GM18499 (cell line): ENCODE results near the gene FGF6.
"Not testable (repeated sequence)": the region's sequence is repeated elsewhere in the genome, so short reads cannot be mapped to it uniquely, and the experiment has no call there.

ENCODE experiments used
- ATAC-seq: cut with Tn5 transposase; IDR thresholded peaks from one replicate; pipeline ENCODE4 v1.9.1; 2021; ENCODE audit warnings: moderate number of reproducible peaks; ENCODE audit not compliant: insufficient read depth, unreplicated experiment

Gene FGF6

GRCh38 chr12:4445156-4446101, at the start of gene FGF6:
Gene FGF6 (minus strand): TSS chr12:4445815. CDS start chr12:4445570, 245 bp downstream.
- no peak for ATAC-seq

- no peak for ATAC-seq
These were observed 45.4 kb upstream of the FGF6 start for GRCh38 chr12:4490973-4491372.

- no peak for ATAC-seq
These were observed 43.9 kb upstream of the FGF6 start for GRCh38 chr12:4489556-4489955.

- no peak for ATAC-seq
These were observed 41.4 kb upstream of the FGF6 start for GRCh38 chr12:4486980-4487379.

GRCh38 chr12:4486049-4486699, 40.6 kb upstream of the FGF6 start:
- ATAC-seq, result no peak

- no peak for ATAC-seq
These were observed 38.5 kb upstream of the FGF6 start for GRCh38 chr12:4483885-4484823.

- ATAC-seq, result no peak
These were observed 37.3 kb upstream of the FGF6 start for GRCh38 chr12:4482936-4483335.

- ATAC-seq, result no peak
These were observed 33.3 kb upstream of the FGF6 start for GRCh38 chr12:4478933-4479332.

- no peak for ATAC-seq
These were observed 31.5 kb upstream of the FGF6 start for GRCh38 chr12:4477129-4477528.

- ATAC-seq, result no peak
These were observed 26.4 kb upstream of the FGF6 start for GRCh38 chr12:4472046-4472445.

- ATAC-seq, result no peak
These were observed 25.6 kb upstream of the FGF6 start for GRCh38 chr12:4471256-4471655.

GRCh38 chr12:4468994-4469393, 23.4 kb upstream of the FGF6 start:
- ATAC-seq, result no peak

GRCh38 chr12:4460761-4461160, 15.1 kb upstream of the FGF6 start:
- ATAC-seq, result no peak

- ATAC-seq, result not testable (repeated sequence)
These were observed 10.2 kb upstream of the FGF6 start for GRCh38 chr12:4455849-4456248.

GRCh38 chr12:4454315-4454860, 8.8 kb upstream of the FGF6 start:
- ATAC-seq, result no peak

GRCh38 chr12:4451694-4452093, 6.1 kb upstream of the FGF6 start:
- ATAC-seq, result no peak

- ATAC-seq, result no peak
These were observed 5.0 kb upstream of the FGF6 start for GRCh38 chr12:4450551-4451112.

GRCh38 chr12:4449851-4450221, 4.2 kb upstream of the FGF6 start:
- ATAC-seq, result no peak

GRCh38 chr12:4448943-4449850, 3.6 kb upstream of the FGF6 start:
- ATAC-seq, result no peak
